Suppressor macrophage treated with lipopolysaccharide for 1 hour (primary cell): ENCODE data around the gene VPS36.
"Not testable (repeated sequence)": the region's sequence is repeated elsewhere in the genome, so short reads cannot be mapped to it uniquely, and the experiment has no call there.

Experiments used
- DNase-seq, 3 donors: peaks; one replicate each; pipeline ENCODE4 v3.0.0-alpha.2; 2020 to 2022

Gene VPS36

DNA sequence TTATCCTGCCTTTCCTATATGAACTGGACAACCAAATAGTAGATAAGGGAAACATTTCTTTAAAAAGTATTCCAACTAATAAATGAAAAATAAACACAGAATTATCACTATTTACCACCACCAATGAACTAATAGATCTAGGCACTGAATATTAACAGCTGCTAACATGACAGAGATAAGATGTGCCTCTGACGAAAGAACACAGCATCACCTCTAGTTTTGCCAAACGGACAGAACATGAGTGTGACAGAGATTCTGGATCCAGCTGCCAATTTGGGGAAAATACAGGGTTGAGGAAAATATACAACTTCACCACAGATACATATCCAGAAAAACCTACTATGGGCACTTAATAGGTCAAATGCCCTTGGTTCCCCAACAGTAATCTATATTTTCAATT lies 18.0 kb downstream of the VPS36 start:
- no peak for DNase-seq

DNA sequence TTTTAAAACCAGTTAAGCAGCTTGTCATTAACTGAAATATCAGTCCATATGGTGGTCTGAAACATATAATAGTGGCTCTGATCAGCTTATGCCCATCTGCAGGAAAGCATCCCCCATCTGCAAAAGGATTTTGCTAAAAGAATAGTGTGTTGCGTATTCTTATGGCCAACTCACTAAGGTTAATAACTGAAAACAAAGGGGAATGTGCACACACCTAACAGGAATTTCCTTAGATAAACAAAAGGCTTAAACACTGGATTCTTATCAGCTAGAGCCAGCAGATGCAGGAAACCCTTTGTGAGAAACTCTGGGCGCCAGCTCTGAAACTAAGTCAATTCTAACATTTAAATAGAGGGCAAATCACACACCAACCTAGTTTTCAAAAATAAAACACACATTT lies 22.1 kb downstream of the VPS36 start:
- no peak for DNase-seq

DNA sequence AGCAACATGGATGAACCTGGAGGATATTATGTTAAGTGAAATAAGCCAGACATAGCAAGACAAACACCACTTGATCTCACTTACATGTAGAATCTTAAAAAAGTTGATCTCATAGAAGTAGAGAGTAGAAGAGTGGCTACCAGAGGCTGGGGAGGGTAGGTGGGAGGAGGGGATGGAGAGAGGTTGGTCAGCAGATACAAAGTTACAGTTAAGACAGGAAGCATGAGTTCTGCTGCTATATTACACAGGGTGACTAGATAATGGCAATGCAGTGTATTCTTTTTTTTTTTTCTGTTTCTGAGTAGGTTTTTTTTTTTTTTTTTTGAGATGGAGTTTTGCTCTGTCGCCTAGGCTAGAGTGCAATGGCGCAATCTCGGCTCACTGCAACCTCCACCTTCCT lies 29.2 kb downstream of the VPS36 start:
- peak in 1 of 3 donors; percentile 8 for DNase-seq

DNA sequence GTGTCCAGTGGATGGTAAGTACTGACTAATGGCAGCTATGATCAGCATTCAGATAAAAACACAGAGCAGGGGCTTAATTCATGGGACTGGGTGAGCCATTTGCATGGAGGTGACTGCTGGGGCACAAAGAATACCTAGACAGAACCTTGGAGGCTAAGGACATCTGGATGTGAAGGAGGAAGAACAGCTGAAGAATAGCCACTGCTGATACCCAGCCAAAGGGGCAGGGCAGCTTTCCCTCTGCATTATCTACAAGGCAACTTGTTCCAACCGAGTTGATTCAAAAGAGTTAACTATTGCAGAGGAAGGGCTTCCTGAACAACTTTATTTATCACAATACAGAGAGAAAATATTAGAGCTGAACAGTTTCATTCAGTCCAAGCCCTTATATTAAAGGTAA lies 31.4 kb downstream of the VPS36 start:
- no peak for DNase-seq

DNA sequence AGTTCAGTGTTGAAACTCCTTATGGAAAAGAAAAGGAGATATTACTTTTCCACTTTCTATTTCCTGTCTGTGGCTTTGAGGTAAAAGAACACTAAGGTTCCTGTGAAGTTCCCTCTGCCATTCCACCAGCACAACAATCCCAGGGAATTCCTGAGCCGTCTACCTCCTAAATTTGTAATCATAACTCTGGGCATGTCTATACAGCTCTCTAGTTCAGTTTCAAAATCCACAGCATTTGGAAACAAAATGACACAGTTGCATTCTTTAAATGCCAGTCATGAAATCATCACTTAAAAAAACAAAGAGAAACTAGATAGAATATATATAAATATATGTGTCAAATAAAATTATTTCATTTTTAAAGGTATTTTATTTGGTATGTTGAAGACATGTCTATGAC lies 35.5 kb downstream of the VPS36 start:
- DNase-seq: no peak

DNA sequence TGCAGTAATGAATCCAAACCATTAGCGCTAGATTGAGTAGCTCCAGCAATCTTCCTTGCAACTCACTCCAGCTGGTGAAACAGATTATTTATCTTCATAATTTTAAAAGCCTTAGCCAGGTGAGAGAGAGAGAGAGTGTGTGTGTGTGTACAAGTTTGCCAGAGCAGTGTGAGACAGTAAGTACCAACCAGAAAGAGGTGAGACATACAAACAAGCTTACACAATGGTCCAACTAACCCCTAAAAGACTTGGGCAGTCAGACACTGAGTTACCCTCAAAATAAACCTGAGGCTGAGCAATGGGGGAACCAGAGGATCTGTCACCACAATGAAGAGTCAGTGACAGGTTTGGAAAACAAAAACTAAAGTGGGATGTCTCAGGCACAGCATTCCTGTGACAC lies 36.4 kb downstream of the VPS36 start:
- DNase-seq: no peak

DNA sequence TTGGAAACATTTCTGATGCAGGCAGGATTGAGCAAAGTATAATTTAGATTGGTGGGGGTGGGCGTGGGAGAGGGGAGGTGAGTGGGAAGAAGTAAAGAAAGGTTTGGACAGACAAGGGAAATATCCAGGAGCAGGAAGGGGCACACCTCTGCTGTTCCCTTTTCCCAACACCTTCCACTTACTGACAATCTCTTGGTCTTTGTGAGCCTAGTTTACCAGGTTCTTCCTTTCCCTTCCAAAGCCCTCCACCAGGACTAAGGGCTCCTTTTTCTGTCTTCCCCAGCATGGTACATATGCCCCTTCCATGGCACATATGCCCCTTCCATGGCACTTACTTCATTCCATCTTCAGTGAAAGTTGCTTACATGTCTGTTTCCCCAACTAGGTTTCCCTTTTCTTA lies 38.3 kb downstream of the VPS36 start:
- DNase-seq: no peak

DNA sequence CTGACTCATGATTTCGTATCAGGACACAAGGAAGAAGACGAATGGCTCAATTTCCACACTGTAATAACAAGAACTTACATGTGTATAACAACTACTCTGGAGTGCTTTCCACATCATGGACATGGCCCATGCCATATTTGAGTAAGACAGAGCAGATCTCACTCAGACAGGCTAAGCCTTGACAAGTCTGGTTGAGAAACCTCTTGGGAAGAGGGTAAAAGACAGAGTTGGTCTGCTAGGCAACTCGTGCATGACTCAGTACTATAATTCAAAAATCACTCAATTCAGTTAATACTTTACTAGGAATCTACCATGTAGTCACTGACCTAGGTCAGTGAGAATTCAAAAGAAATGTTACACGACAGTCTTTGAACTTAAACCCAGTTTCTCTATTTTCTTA lies 38.8 kb downstream of the VPS36 start:
- no peak for DNase-seq

DNA sequence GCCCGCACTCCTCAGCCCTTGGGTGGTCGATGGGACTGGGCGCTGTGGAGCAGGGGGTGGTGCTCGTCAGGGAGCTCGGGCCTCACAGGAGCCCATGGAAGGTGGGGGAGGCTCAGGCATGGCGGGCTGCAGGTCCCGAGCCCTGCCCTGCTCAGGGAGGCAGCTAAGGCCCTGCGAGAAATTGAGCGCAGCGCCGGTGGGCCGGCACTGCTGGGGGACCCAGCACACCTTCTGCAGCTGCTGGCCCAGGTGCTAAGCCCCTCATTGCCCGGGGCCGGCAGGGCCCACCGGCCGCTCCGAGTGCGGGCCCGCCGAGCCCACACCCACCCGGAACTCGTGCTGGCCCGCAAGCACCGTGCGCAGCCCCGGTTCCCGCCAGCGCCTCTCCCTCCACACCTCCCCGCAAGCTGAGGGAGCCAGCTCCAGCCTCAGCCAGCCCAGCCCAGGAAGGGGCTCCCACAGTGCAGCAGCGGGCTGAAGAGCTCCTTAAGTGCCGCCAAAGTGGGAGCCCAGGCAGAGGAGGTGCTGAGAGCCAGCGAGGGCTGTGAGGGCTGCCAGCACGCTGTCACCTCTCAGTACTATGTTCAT lies 42.3 kb downstream of the VPS36 start:
- DNase-seq: not testable (repeated sequence)

DNA sequence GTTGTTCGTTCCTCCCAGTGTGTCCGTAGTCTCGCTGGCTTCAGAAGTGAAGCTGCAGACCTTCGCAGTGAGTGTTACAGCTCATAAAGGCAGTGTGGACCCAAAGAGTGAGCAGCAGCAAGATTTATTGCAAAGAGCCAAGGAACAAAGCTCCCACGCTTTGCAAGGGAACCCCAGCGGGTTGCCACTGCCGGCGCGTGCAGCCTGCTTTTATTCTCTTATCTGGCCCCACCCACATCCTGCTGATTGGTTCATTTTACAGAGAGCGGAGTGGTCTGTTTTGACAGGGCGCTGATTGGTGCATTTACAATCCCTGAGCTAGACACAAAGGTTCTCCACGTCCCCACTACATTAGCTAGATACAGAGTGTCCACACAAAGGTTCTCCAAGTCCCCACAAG lies 43.0 kb downstream of the VPS36 start:
- DNase-seq: not testable (repeated sequence)

DNA sequence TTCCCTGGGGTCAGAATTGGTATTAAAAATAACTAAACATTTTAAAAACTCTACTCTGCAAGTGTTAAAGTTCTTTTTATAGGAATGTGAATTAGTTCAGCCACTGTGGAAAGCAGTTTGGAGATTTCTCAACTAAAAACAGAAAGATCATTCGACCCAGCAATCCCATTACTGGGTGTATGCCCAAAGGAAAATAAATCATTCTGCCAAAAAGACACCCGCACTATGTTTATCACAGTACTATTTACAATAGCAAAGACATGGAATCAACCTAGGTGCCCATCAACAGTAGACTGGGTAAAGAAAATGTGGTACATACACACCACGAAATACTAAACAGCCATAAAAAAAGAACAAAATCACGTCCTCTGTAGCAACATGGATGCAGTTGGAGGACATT lies 43.8 kb downstream of the VPS36 start:
- no peak for DNase-seq

DNA sequence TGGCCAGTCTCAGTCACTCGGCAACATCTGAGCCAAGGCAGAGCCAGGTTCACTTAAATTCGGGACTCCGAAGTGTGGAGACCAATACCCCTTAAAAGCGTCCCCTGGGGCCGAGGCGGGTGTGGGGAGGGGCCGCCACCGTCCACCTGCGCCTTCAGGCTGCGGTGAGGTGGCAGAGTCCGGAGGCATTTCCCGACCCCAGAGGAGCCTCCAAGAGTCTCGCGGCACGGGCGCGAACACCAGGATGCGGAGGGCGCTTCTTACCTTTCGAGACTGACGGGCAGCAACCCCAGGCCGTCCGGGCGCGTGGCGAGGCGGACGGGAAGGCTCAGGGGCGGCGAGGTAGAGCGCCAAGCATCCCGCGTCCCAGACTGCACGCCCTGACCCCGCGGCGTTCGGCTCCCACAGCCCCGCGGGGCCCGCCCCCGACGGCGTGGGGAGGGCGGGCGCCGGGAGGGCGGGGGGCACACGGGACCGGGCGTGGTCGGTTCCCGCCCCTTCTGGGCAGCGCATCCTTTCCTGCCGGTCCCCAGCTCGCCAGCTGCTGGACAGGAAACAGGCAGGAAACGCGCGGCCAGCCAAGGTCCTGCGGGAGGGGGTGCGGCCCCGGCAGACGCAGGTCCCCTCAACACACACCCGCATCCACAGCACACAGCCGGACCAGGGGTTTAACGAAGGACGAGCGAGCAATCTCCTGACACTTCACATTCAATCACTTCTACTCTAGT lies 44.5 kb downstream of the VPS36 start, which contains the start of gene THSD1:
THSD1 (minus strand) TSS at position 406 of the 728 bp plus-strand sequence. CDS start 3,572 bp downstream, outside the sequence.
- peak in 2 of 3 donors; percentile 7 to 38 for DNase-seq

DNA sequence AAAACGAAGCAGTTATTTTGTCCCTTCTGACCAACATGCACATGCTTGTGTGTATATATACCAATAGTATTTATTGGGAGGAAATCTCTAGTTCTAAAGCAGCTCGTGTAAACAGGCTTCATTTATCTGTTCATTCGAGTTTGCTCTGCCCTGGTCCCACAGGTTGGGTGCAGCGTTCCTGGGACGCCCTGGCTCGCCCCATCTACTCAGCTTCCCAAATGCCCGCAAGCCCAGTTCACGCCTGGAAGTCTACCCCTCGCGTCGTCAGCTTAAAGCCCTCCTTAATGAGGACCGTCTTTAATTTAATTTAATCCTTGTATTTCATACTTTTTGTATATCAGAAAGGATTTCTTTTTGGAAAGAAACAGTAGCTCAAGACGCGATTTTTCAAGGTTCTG lies 45.1 kb downstream of the VPS36 start:
- no peak for DNase-seq

DNA sequence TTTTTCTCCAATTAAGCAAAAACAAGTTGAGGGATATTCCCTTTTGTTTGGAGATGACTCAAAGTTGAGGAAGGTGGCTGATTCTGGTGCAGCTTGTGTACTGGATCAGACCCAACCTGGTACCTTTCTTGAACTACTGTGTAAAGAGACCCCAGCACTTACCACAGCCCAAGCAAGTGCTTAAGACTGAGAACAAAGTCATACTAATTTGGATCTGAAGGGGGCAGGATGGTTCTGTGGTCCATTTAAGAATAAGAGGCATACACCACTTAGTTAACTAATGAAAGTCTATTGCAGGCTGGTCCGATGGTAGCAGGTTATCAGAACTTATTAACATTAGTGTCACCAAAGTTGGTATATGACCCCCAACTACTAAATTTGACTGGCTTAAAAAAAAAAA lies 50.7 kb downstream of the VPS36 start:
- peak in 1 of 3 donors; percentile 7 for DNase-seq

DNA sequence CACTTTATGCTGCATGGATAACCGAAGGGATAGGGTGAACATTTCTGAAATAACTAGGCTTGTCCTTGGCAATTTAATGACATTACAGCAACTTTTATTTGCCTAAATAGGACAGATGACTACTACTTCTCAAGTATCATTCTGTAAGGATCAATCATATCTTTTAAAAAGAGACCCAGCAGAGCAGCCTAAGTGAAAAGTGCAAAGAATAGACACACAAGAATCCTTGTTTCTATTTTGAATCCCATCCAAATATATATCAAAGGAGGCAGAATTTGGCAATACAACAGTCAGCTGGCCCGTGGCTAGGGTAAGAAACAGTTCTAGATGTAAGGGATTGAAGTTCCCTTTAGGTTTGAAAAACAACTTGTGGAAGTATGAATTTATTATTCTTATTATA lies 51.4 kb downstream of the VPS36 start:
- DNase-seq: no peak

DNA sequence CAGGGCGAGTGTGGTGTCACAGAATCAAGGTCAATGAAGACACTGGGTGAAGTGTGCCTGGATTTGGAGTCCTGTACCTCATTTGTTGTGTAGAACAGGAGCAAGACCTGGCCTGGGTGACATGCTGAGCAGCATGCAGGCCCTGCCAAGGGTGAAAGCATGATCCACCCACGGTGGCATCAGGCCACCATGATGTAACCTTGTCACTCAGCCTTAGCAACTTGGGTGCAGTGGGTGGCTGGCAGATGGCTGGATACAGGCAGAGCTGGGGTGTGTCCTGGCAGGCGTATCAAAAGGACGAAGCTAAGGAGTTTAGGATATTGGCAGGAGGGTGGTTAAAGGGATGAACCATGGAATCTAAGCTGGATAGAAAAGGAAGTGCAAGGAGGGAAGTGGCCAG lies 54.7 kb downstream of the VPS36 start:
- DNase-seq: peak; percentile 54 to 75 (median 68)

DNA sequence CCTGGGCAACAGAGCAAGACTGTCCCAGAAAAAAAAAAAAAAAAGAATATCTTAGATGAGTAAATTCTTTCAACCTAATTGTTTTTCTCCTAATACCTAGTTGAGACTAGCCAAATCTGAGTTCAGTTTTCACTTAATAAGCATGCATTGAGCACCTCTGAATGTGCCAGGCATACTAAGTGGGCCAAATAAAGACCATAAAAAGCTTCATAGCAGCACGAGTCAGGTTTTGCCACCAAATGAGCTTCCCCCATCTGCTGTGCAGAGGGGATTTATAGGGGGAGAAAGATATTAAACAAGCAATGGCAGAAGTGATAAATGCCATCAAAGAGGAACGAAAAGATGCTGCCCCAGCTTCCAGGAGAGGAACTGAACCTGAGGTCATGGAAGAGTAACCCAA lies 55.8 kb downstream of the VPS36 start:
- DNase-seq: peak in 1 of 3 donors; percentile 7

DNA sequence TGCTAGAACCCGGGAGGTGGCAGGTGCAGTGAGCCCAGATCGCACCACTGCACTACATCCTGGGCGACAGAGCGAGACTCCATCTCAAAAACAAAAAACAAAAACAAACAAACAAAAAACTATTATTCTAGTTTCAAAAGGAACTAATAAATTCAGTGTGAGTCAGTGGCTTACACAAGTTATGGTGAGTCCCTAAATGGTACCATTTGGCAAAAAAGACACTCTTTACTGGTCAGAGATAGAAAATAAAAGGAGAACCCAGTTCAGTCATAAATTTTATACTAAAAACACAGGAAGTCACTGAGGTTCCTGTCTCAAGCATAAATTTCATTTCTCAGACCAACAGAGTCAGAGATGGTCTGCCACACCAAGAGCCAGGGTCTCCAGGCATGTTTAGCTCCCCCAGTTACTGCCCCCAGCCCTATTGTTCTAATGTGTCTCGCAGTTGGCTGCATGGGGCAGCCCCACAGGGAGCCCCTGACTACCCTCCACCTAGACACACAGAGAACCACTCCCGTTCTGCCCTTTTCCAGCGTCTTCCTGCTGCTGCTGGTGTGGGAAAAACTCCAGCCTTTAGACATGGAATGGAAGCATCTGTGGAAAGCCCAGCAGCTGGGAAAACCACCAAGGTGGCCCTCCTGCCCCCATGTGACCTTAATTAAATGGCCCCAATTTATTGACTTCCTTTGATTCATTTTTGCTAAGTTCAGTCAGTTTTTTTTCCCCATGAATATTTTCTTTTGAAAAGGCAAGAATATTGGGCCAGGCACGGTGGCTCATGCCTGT lies 56.7 kb downstream of the VPS36 start:
- peak in 2 of 3 donors; percentile 13 to 42 for DNase-seq

DNA sequence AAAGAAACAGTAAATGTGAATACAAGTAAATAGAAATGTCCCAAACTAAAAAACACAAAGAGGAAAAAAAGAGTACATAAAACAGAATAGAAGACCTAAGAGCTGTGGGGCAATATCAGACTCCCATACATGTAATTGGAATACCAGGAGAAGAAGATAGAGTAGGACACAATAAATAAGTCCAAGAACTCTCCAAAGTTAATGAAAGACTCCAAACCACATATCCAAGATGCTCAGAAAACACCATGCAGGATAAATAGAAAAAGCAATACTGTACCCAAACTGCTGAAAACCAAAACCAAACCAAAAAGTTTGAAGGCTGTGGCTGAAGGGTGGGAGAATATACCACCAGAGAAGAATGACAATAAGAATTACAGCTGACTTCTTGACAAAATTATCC lies 62.7 kb downstream of the VPS36 start:
- DNase-seq: no peak

DNA sequence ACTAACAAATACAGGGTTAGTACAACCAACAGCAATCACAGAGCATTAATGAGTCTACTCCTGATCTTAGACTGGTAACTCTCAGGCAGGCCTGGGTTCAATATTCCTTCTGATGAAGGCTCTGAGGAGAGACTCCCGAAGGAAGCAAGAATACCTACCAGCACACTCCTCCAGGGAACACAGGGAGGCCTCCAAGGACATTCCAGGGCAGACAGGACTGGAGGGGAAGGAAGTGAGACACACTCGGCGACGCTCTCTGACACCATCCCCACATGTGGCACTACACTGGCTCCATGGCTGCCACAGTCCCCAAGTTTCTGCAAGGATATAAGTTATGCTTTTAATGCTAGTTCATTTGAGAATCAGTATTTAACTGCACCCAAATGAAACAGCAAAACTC lies 64.6 kb downstream of the VPS36 start:
- no peak for DNase-seq

DNA sequence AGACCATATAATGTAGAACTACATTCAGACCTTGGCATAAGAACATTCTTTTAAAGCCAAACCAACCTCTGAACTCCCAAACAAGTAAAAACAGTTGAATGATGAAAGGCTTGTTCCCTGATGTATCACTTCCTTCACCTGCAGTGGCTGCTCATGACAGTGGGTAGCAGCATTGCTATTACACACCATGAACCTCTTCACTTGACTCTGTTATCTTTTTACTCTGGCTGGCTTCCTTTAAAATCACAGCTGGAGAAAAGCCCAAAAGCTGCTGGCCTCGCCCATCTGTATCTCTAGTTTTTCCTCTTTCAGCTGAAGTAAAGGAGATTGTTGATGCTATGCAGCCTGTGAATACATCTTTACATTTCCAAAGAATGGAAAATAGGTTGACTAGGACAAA lies 67.1 kb downstream of the VPS36 start:
- no peak for DNase-seq

DNA sequence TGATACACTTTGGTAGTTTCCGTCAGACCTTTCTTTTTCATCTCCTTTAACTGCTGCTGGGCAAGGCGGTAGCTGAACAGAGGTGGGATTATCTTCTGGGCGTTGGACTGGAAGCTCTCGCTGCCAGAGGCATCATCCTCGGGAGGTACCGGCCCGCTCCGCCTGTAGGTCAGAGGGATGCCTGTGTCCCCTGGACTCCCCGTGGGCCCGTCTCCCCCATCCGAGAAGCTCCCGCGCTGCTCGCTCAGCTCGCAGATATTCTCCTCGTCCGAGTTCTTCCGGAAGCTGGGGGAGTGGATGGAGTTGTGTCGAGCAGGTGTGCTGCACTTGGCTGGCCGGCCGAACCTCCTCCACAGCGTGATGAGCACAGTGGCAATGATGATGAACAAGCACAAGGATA lies 72.1 kb downstream of the VPS36 start:
- no peak for DNase-seq

DNA sequence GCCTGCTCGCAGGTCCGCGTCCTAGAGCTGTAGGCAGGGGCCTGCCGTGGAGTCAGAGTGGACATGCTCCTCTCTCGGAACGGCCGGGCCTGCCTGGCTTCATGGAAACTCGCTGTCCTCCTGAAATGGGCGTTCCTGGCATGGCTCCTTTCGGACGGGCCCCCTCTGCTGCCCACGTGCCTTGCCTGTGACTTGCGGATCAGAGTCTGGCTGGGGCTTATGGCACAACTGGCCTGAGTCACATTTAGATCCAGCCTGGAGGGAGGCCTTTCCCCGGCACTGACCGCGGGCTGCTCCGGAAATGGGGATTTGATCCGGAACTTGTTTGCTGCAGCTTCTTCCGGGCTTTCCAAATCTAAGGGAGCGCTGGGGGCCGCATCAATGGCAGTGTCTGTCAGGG lies 72.5 kb downstream of the VPS36 start:
- DNase-seq: no peak

DNA sequence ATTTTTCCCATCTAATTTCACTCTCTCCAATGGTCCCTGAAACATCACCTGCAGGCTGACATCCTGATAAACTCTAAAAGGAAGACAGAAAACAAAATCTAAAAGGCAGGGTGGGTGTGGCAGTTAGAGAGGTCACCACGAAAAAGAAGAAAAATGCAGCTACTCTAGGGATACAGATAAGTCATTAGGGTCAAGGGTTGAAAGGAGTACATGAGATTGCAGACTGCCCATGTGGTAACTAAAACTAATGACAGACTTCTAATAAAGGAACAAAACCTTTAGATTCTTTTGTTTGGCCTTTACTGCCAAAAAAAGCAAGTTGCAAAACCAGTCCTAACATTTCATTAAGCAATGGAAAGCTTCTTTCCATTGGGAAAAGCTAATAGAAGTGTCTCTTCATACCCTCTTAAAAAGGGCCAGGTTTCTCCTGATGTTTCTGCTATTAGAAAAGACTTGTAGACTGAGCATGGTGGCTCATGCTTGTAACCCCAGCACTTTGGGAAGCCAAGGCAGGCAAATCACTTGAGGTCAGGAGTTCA lies 75.5 kb downstream of the VPS36 start:
- no peak for DNase-seq
